Measurements from ENCODE around the gene LRRFIP1. TPM values are rescaled to one million over a fixed set of nuclear protein-coding genes. Genes with fewer than 3 reads are reported as not detected.
"Not testable (repeated sequence)": the region's sequence is repeated elsewhere in the genome, so short reads cannot be mapped to it uniquely, and the experiment has no call there.

Gene LRRFIP1
- total RNA-seq, 2 donors from 2014 or later = 125 to 203 TPM

GRCh38 chr2:237673130-237674001, 46.0 kb downstream of the LRRFIP1 start:
- Mint-ChIP-seq H3K9me3 (no peaks in the 10 kb centered on the region), H3K4me3 (peak overlapping the region; percentile 91), H3K4me1 (ENCODE audit: low read depth in 2 of 2) (peaks cover 37 to 46% of the 10 kb centered on the region in 2 donors), H3K36me3 (no peaks in the 10 kb centered on the region), H3K27ac (peak overlapping the region; percentile 75 to 94), H3K27me3 (peaks cover 0 to 2% of the 10 kb centered on the region in 2 donors)
- ATAC-seq (peak; percentile 79 to 83), DNase-seq (ENCODE audit: low spot score) (peak; percentile 78)

- no peaks in the 10 kb centered on the region for H3K36me3 Mint-ChIP-seq
- peaks cover 0 to 2% of the 10 kb centered on the region in 2 donors for H3K27me3 Mint-ChIP-seq
- DNase-seq (ENCODE audit: low spot score) (peak; percentile 86), ATAC-seq (peak; percentile 86 to 91)
- H3K4me1 Mint-ChIP-seq (ENCODE audit: low read depth in 2 of 2) = peaks cover 37 to 46% of the 10 kb centered on the region in 2 donors
- peak overlapping the region; percentile 91 for H3K4me3 Mint-ChIP-seq
- peak overlapping the region; percentile 75 to 94 for H3K27ac Mint-ChIP-seq
- H3K9me3 Mint-ChIP-seq = no peaks in the 10 kb centered on the region
Measured at GRCh38 chr2:237674731-237675276, 47.4 kb downstream of the LRRFIP1 start.

- peaks cover 0 to 2% of the 10 kb centered on the region in 2 donors for H3K27me3 Mint-ChIP-seq
- DNase-seq (ENCODE audit: low spot score) (no peak), ATAC-seq (no peak)
- peak overlapping the region; percentile 91 for H3K4me3 Mint-ChIP-seq
- H3K9me3 Mint-ChIP-seq = no peaks in the 10 kb centered on the region
- H3K4me1 Mint-ChIP-seq (ENCODE audit: low read depth in 2 of 2) = peaks cover 37 to 46% of the 10 kb centered on the region in 2 donors
- peak overlapping the region; percentile 75 to 94 for H3K27ac Mint-ChIP-seq
- H3K36me3 Mint-ChIP-seq = no peaks in the 10 kb centered on the region
Measured at GRCh38 chr2:237675316-237675715, 47.9 kb downstream of the LRRFIP1 start.

GRCh38 chr2:237680702-237681478, 53.5 kb downstream of the LRRFIP1 start:
- no peaks in the 10 kb centered on the region for H3K36me3 Mint-ChIP-seq
- ATAC-seq = no peak
- H3K4me3 Mint-ChIP-seq = no peak overlapping the region

GRCh38 chr2:237682151-237682550, 54.8 kb downstream of the LRRFIP1 start:
- no peaks in the 10 kb centered on the region for H3K27me3 Mint-ChIP-seq
- H3K27ac Mint-ChIP-seq = no peak overlapping the region
- H3K4me1 Mint-ChIP-seq (ENCODE audit: low read depth in 2 of 2) = peaks cover 19 to 20% of the 10 kb centered on the region in 2 donors
- ATAC-seq (no peak), DNase-seq (ENCODE audit: low spot score) (no peak)
- no peak overlapping the region for H3K4me3 Mint-ChIP-seq
- no peaks in the 10 kb centered on the region for H3K9me3 Mint-ChIP-seq
- no peaks in the 10 kb centered on the region for H3K36me3 Mint-ChIP-seq

More at GRCh38 chr2:237680702-237681478, 53.5 kb downstream of the LRRFIP1 start:
- DNase-seq (ENCODE audit: low spot score) = no peak
- Mint-ChIP-seq H3K27me3 (no peaks in the 10 kb centered on the region), H3K4me1 (ENCODE audit: low read depth in 2 of 2) (peaks cover 23 to 27% of the 10 kb centered on the region in 2 donors), H3K27ac (peak overlapping the region in 1 of 2 donors; percentile 16), H3K9me3 (no peaks in the 10 kb centered on the region)

GRCh38 chr2:237682856-237683670, 55.7 kb downstream of the LRRFIP1 start:
- H3K9me3 Mint-ChIP-seq = no peaks in the 10 kb centered on the region
- ATAC-seq = no peak

GRCh38 chr2:237685408-237685807, 58.0 kb downstream of the LRRFIP1 start:
- peak overlapping the region; percentile 8 to 85 for H3K27ac Mint-ChIP-seq
- ATAC-seq (no peak), DNase-seq (ENCODE audit: low spot score) (no peak)
- H3K4me3 Mint-ChIP-seq = no peak overlapping the region
- no peaks in the 10 kb centered on the region for H3K27me3 Mint-ChIP-seq
- H3K36me3 Mint-ChIP-seq = no peaks in the 10 kb centered on the region
- peaks cover 42% of the 10 kb centered on the region in 2 donors for H3K4me1 Mint-ChIP-seq (ENCODE audit: low read depth in 2 of 2)
- no peaks in the 10 kb centered on the region for H3K9me3 Mint-ChIP-seq

More at GRCh38 chr2:237682856-237683670, 55.7 kb downstream of the LRRFIP1 start:
- no peaks in the 10 kb centered on the region for H3K36me3 Mint-ChIP-seq
- H3K4me3 Mint-ChIP-seq = no peak overlapping the region
- no peaks in the 10 kb centered on the region for H3K27me3 Mint-ChIP-seq
- H3K27ac Mint-ChIP-seq = no peak overlapping the region
- H3K4me1 Mint-ChIP-seq (ENCODE audit: low read depth in 2 of 2) = peaks cover 22 to 24% of the 10 kb centered on the region in 2 donors
- DNase-seq (ENCODE audit: low spot score) = no peak

GRCh38 chr2:237686659-237687136, 59.3 kb downstream of the LRRFIP1 start:
- H3K4me1 Mint-ChIP-seq (ENCODE audit: low read depth in 2 of 2) = peaks cover 42 to 46% of the 10 kb centered on the region in 2 donors
- no peaks in the 10 kb centered on the region for H3K27me3 Mint-ChIP-seq
- H3K27ac Mint-ChIP-seq = peak overlapping the region; percentile 85 to 87
- H3K4me3 Mint-ChIP-seq = no peak overlapping the region
- no peaks in the 10 kb centered on the region for H3K36me3 Mint-ChIP-seq
- H3K9me3 Mint-ChIP-seq = no peaks in the 10 kb centered on the region
- no peak for DNase-seq (ENCODE audit: low spot score)
- ATAC-seq = no peak

- H3K27me3 Mint-ChIP-seq = no peaks in the 10 kb centered on the region
- no peak for DNase-seq (ENCODE audit: low spot score)
- H3K27ac Mint-ChIP-seq = peak overlapping the region; percentile 85 to 87
- peak overlapping the region; percentile 60 for H3K4me3 Mint-ChIP-seq
- H3K36me3 Mint-ChIP-seq = peaks cover under 1% of the 10 kb centered on the region
- no peak for ATAC-seq
- no peaks in the 10 kb centered on the region for H3K9me3 Mint-ChIP-seq
- peaks cover 44 to 47% of the 10 kb centered on the region in 2 donors for H3K4me1 Mint-ChIP-seq (ENCODE audit: low read depth in 2 of 2)
Measured at GRCh38 chr2:237688081-237688480, 60.7 kb downstream of the LRRFIP1 start.

GRCh38 chr2:237688541-237688940, 61.2 kb downstream of the LRRFIP1 start:
- H3K9me3 Mint-ChIP-seq; ATAC-seq; H3K36me3 Mint-ChIP-seq; DNase-seq (ENCODE audit: low spot score); H3K27me3 Mint-ChIP-seq: not testable (repeated sequence)
- H3K4me1 Mint-ChIP-seq (ENCODE audit: low read depth in 2 of 2) = peaks cover 49 to 52% of the 10 kb centered on the region in 2 donors
- peak overlapping the region; percentile 79 to 87 for H3K27ac Mint-ChIP-seq
- H3K4me3 Mint-ChIP-seq = peak overlapping the region; percentile 39

- no peaks in the 10 kb centered on the region for H3K9me3 Mint-ChIP-seq
- DNase-seq (ENCODE audit: low spot score) (no peak), ATAC-seq (no peak)
- peak overlapping the region; percentile 79 to 87 for H3K27ac Mint-ChIP-seq
- no peaks in the 10 kb centered on the region for H3K27me3 Mint-ChIP-seq
- peaks cover 56 to 59% of the 10 kb centered on the region in 2 donors for H3K4me1 Mint-ChIP-seq (ENCODE audit: low read depth in 2 of 2)
- peaks cover 6% of the 10 kb centered on the region for H3K36me3 Mint-ChIP-seq
- H3K4me3 Mint-ChIP-seq = peak overlapping the region; percentile 78
Measured at GRCh38 chr2:237689336-237690131, 62.1 kb downstream of the LRRFIP1 start.
